CD4-positive, alpha-beta T cell treated with Interleukin-2 at 100 ng/mL for 4 hours (primary cell): ENCODE data around the gene TMEM214.

Experiments
- DNase-seq: peaks from one replicate; pipeline ENCODE4 v3.0.0-alpha.2; 2020; ENCODE audit warnings: low spot score

The TMEM214 gene

DNA sequence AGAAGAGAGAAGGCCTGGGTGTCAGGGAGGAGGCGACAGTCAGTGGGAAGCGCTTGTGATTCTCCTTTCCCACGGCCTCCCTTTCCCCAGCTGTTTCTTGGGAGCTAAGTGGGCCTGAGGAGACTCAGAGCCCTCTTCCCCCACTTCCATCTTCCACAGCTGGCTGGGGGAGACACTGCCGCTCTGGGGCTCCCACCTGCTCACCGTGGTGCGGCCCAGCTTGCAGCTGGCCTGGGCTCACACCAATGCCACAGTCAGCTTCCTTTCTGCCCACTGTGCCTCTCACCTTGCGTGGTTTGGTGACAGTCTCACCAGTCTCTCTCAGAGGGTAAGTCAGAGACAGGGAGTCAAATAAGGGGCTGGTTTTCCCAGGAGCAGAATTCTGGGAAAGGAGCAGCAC lies 7.1 kb downstream of the TMEM214 start:
- DNase-seq, result no peak

DNA sequence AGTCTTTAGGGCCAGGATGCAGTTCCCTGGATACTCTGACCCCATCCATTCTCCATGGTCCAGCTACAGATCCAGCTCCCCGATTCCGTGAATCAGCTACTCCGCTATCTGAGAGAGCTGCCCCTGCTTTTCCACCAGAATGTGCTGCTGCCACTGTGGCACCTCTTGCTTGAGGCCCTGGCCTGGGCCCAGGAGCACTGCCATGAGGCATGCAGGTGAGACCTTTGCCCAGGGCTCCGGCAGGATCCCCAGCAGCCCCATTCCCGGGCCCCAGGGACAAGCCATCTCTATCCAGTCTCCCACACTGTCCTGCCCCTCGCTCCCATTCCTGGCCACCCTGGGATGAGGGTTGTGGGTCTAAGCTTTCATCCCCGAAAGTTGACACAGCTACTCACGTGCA lies 7.5 kb downstream of the TMEM214 start:
- DNase-seq, result no peak

DNA sequence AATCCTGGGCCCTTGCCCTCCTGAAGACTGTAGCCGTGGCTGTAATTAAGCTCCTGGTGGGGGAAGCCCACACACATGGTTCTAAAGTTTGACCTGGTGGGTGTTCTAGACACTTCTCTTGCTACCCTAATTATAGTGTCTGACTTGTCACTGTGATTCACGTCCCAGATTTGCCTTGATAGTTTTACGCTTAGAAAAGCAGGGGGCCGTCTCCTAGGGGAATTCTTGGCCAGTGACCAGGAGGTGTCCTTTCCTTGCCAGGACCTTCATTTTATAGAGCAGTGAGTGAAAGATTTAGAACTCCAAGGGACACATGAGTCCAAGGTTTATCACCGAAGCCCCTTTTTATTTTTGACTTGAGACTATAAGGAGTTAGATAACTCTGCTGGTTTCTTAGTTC lies 9.0 kb downstream of the TMEM214 start:
- DNase-seq, result no peak

DNA sequence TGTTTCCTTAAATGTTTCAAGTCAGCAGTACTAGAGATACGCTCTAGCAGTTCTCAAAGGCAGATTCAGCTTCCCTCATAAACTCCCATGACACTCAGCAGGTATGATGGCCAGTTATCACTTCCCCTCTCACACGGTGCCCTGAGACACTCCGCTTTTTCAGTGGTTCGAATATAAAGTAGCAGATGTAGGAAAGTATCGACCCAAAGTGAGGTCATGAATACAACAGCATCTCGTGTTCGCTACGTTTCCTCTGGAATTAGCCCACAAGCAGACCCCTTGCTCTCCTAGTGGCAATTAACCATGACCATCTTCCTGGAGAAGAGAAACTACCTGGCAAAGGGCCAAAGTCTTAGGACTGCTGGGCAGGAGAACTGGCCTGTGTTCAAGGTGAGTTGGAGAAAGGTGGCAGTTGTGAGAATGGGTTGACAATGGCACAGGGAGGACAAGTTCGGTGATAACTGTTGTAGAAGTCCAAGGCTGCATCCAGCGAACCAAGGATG lies 9.4 kb downstream of the TMEM214 start:
- no peak for DNase-seq

DNA sequence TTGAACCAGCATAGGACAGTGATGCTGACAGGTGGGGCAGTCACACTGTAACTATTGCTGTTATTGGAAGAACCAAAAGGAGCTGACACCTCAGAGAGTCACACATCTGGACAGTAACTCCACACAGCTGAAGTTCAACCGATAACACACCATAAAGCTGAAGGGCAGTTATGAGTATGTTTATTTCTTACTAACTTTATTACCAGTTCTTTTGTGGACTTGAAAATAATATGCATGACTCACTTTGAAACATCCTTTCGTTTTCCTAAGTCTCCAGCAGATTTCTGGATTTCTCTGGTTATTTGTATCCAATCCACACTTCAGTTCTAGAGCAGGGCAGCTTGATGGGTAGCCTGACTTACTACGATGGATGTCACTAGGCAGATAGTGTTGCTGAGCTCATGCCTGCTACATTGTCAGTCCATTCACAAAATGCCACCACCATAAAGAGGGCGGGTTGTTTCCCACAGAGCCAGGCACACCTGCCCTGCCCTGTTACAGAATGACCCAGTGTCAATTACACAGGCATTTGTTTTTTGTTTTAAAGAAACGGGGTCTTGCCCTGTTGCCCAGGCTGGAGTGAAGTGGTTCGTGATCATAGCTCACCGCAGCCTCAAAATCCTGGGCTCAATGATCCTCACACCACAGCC lies 10.3 kb downstream of the TMEM214 start:
- DNase-seq, result no peak

DNA sequence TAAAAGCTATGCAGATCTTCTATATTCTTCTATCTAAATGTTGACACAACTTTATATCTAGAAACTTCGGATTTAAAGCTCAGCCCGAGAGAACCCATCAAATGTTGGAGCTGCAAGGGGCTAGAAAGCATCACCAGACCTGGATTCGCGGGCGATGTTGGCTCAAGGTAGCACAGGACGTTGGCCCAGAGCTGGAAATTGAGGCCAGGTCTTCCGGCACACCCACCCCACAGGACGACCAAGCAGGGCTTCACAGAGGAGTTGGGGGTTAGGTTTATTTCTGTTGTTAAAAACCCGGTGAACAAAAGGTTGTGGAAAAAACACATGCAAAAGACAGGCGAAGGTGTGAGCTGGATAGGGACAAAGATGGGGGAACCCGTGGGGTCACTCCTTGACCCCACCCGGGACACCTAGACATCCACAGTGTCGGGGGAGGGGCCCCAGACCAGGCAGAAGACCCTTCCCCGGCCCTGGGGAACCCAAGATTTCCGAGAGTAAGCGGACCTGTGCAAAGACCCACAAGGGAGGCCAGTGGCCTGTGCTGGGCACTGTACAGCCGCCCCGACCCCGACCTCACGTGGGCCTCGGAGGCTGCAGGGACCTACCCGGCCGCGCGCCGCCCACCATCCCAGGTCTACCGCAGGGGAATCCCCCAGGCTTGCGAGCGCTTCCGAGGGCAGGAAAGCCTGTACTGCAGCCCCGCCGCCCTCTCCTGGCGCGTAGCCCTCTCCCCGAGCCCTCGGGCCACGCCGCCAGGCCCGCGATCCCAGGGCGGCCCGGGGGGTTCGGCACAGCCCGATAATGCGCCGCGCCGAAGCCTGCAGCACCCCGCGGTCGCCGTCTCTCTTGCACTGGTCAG lies 16.9 kb downstream of the TMEM214 start:
- peak; percentile 58 for DNase-seq

DNA sequence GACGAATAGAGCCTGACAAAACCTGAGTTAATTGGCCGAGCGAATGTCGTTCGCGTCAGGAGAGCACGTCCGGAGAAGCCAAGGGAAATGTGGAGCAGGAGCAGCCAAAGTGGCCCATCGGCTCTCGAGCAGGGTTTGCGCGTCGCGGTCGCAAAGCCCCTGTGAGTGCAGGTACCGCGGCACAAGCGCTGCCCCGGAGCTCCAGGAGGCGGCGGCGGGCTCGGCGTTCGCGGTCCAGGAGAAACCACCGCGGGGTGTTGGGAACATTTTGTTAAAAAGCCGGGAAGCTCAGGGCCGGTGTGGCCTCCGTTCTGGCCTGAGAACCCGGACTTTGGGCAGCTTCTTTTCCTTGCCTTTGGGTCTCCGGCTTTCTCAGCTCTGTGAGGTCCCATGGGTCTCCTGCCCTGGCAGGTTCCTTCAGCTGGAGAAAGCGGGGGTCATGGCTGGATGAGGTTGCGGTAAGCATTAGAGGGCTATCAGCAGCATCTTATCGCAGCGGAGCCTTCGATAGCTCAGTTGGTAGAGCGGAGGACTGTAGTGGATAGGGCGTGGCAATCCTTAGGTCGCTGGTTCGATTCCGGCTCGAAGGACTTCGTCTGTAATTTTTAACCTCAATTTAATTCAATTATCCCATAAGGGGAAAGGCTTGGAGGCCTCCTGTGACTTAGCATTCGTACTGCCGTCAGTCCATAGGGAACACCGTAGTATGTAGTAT lies 17.7 kb downstream of the TMEM214 start:
- peak; percentile 93 for DNase-seq

DNA sequence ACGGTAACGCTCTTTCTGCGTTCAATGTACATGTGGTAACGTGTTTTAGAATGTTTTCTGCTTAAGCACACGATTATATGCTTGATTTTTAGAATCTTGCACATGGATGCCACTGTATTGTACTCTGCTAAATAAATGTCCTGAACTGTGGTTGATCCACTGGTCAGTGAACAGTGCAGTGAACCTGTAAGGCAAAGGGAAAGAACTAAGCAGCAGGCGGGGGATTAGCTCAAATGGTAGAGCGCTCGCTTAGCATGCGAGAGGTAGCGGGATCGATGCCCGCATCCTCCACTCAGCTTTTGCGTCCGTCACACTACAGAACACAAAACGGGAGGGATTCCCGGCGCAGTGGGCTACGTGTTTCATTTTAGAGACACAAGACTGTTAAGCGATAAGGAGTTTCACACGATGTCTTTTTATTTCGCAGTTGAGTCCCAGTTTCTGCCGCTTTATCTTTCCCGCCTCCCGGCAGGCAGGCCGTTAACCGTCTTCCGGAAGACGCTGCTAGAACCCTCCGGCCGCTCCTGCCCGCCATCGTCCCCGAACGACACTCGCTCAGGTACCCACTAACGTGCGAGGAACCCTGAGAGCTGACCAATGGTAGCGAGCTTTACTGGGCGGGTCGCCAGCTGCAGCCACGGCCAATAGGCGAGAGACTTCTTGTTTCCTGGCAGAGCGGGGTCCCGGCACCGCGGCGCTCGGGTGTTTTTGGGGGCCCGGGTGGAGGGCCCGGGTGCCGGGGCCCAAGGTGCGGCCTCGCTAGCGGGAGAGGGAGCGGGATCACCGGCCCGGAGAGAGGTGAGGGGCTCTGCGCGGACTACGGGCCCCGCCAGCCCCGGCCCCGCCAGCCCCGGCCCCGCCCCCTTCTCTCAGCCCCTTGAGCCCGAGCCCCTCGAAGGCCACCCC lies 18.5 kb downstream of the TMEM214 start, which contains the start of gene AGBL5:
Gene AGBL5 (plus strand): TSS at position 673 of the 906 bp plus-strand sequence. CDS start 1,291 bp downstream, outside the sequence.
- DNase-seq, result peak; percentile 98

DNA sequence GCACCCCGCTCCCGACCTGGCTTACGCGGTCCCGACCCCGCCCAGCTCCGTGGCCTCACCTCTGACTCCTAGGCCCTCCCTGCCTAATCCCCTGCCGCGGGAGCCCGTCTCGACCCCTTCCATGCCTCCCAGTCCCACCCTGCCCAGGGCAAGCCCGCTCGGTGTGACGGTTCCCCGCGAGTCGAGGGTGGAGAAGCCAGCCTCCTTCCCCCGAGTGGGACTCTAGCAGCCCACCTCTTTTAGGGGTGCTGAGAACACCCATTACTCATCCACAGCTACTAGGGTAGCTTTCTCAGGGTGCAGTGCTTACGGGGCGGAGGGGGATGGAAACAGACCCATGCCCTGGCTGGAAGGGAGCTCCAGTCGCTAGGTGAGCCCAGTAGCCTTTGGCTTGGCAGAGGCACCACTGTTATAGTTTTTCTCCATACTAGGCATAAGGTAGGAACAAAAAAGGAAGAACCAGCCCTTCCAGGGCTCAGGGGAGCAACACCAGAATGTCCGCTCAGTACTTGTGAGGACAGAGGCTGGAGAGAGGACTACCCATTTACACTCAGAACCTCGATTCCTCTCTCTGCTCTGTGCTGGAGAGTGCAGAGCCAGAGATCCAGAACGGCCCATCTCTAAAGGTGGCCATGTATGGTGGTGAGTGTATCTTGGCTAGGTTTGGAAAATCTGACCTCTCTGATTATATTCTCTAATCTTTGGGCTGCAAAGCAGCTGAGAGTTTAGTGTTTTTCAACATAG lies 19.3 kb downstream of the TMEM214 start:
- DNase-seq, result peak; percentile 43

DNA sequence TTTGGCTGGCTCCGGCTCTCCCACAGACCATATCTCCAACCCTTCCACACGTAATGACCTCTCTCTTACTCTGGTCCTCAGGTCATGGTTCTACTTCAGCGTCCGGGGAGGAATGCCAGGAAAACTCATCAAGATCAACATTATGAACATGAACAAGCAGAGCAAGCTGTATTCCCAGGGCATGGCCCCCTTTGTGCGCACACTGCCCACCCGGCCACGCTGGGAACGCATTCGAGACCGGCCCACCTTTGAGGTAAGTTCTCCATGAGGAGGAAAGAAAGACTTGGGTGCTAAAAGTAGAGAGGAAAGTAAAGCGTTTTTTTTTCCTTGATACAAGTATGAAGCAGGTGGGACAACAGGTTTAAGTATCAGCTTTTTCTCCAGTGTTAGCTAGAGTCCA lies 20.6 kb downstream of the TMEM214 start:
- no peak for DNase-seq

DNA sequence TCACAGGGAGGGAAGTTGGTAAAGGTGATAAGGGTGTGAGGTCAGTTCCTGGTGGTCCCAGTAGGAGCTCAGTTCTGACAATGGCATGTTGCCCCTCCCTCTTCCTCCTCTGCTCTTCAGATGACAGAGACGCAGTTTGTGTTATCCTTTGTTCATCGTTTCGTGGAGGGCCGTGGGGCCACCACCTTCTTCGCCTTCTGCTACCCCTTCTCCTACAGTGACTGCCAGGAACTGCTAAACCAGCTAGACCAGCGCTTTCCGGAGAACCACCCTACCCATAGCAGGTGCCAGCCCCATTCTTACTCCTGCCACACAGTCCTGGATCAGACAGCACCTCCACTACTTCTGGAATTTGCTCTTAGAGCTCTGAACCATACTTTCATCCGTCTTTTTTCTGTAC lies 21.0 kb downstream of the TMEM214 start:
- DNase-seq, result no peak

DNA sequence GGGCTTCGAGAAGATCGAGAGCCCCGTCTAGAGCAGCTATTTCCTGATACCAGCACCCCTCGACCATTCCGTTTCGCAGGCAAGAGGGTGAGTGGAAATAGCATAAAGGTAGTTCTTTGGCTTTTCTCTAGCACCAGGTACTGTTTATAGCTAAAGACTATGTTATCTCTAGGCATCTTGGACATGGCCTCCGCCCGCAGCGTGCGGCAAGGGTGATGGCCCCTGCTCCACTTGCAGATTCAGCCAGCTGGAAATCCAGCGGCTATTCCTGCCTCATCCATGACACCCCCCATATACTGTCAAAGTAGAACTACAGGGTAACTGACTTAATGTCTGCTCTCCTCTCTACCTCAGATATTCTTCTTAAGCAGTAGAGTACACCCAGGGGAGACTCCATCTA lies 22.0 kb downstream of the TMEM214 start:
- DNase-seq, result no peak

DNA sequence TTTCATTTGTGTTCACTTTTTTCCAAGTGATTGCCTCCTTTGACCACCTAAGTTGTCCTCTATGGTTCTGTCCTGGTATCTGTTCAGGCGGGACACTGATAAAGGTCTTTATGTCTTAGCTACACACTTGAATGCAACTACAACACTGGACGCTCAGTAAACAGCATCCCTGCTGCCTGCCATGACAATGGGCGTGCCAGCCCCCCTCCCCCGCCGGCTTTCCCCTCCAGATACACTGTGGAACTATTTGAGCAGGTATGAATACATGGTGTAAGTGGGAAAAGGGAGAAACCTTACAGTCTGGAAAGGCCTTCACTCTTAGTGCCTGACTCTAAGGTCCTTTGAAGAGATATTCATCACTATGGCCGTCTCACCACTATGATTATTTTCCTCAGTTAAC lies 24.4 kb downstream of the TMEM214 start:
- DNase-seq, result no peak

DNA sequence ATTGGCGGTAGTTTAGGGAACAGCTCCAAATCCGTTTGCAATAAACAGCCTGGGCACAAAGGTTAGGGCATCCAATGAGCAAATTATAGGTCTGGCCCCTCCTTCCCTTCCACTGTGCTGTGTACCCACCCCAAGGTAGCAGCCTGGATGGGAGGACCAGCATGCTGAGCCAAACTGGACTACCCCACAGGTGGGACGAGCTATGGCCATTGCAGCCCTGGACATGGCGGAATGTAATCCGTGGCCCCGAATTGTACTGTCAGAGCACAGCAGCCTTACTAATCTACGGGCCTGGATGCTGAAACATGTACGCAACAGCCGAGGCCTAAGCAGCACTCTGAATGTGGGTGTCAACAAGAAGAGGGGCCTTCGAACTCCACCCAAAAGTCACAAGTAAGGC lies 25.4 kb downstream of the TMEM214 start:
- no peak for DNase-seq

DNA sequence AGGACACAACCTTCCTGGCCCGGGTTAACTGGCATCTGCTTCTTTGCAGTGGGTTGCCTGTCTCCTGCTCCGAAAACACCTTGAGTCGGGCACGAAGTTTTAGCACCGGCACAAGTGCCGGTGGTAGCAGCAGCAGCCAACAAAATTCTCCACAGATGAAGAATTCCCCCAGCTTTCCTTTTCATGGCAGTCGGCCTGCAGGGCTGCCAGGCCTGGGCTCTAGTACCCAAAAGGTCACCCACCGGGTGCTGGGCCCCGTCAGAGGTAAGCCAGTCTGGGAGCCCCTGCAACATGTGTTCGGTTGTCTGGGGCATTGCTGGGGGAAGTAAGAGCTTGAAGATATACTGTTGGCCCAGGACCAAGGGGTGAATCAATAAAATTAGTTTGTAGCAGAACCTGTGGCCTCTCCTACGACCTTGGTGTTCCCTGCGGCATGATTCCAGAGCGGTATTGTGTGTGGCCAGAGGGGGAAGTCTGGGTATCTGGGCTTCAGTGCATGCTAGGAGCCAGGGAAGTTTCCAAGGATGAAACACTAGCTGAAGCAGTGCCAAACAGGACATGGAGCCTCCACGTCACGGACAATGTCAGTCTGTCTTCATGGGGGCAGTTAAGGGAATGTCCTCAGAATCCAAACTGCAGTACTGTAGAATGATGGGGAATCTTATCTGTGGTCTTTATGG lies 26.5 kb downstream of the TMEM214 start:
- DNase-seq, result no peak

DNA sequence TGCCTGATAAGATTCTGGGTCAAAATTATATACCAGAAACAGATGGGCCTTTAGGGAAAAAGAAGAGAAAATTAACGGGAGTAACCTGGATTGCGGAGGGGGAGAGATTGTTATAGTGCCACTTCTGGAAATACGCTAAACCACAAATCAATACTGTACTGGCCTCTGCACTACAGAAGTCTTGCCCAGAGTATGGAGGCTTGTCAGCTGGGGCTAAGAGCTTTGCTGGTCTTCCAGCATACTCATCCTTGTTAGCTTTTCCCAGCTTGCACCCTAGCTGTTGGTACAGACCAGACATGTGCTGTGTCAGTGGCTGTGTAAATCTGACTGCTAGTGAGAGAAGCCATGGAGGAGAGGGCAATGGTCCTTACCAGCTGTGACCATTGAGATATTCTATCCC lies 27.6 kb downstream of the TMEM214 start:
- DNase-seq, result no peak

DNA sequence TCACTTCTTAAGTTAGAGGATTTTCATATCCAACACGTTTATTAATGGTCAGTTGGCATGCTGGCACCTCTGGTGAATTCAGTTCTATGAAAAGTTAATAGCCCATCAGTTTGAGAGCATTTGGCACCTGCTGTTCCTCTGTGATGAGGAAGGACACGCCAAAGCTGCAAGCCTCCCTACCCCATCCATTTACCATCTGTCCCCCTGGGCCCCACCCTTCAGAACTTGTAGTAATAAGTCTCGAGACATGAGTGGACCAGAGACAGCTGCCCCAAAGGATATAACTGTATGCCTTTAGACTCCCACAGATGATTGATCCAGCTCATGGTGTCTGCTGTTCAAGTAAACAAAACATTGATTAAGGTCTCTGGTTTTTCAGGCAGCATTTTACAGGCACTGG lies 32.4 kb downstream of the TMEM214 start:
- no peak for DNase-seq

DNA sequence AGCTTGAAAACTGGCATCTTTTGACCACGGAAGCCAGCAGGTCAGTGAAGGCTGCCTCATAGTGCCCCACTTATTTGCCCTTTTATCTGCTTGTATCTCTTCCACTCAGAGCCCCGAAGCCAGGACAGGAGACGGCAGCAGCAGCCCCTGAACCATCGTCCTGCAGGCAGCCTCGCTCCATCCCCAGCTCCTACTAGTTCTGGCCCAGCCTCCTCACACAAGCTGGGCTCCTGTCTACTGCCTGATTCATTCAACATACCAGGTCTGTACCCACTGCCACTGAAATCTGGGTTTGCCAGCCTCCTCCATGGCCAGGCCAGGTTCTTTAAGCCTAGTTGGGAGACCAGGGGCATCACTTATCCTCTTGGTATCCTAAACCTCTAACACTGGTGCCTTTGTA lies 34.6 kb downstream of the TMEM214 start:
- DNase-seq, result no peak

DNA sequence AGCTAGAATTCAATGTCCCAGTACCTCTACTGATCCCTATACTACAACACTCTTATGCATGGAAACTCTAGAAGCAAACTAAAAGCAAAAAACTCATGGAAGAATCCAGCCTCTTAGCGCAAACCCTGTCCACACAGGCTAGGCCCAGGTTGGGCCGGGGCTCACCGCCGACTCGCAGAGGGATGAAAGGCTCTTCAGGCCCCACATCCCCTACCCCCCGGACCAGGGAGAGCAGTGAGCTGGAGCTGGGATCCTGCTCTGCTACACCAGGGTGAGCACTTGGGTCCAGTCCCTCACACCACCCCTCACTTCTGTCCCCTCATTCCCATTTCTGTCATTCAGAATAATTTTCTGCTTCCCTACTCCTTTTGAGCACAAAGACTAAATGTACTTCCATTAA lies 36.7 kb downstream of the TMEM214 start:
- no peak for DNase-seq

DNA sequence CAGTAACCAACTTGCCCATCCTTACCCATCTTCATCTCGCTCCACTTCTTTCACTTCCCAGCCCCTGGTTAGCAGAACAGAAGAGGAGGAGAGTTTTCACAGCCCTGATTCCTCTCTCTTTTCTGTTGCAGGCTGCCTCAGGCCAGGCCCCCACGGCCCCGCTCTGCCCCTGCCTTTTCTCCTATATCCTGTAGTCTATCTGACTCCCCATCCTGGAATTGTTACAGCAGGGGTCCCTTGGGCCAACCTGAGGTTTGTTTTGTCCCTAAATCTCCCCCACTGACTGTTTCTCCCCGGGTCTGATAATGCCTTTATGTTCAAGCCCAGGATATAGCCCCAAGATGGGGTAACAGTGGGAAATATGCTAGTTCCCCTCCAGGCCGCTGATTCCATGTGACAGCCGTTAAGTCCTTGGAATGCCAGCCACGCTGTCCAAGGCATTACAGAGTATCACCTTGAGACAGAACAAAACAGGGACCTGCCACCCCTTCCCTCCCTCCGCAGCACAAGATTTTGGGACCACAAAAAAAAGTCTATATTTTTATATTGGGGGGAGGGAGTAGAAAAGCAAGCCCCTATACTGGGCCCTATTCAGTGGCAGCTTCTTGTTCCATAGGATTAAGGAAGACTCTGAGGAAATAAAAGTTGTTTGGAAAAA lies 37.3 kb downstream of the TMEM214 start:
- DNase-seq, result no peak
